ENCODE measurements around the gene USP36.

DNA sequence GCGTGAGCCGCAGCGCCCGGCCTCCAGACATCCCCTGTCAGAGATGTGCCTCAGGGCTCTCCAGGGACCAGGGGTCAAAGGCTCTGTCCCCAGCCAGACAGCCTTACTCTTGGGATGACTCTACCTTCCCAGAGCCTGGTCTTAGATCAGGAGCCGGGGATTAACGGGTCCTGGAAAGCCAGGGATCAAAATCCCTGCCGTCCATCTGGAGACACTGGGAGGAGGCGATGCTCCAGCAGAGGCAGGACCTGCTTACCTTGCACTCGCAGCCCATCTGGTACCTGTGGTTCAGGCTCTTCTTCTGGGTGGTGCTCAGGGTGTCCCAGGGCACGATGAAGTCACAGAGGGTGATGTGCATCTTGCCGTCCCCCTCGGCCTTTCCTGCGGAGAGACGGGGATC, 16.7 kb upstream of the USP36 start:
- TF ChIP-seq CTCF (IDR thresholded peaks at IDR 0.05) (no peak), POLR2A (IDR thresholded peaks at IDR 0.05) (no peak)

All from right lobe of liver (tissue), 4 donors.